HCT116 (cell line): ENCODE measurements around the gene CCL21. TPM values are rescaled to one million over a fixed set of nuclear protein-coding genes. Genes with fewer than 3 reads are reported as not detected.

Source experiments
- ATAC-seq: fragments of 200-7000 bp; cut with Tn5 transposase; 2 replicates; pipeline ENCODE4 v1.9.1; 2020; ENCODE audit warnings: mild to moderate bottlenecking, moderate library complexity
- BruUV-seq: library from RNA; stranded (reverse); fragments of 400-500 nt; replicated peaks from 2 replicates; lab custom pipeline; 2021; lab: Mats Ljungman, UMichigan
- CTCF ChIA-PET: fragments of 300-600 bp; sonication (Branson Sonifier 250); formaldehyde crosslinking; loops from one replicate; lab custom pipeline; 2021; ENCODE audit warnings: antibody characterized with exemption; lab: Charles Lee
- POLR2A ChIA-PET: fragments of 300-600, 350-600 bp; sonication (Branson Sonifier 250); formaldehyde crosslinking; loops from one replicate; lab custom pipeline; 2021; ENCODE audit warnings: antibody characterized with exemption; lab: Charles Lee
- RAD21 ChIA-PET, 2 experiments: fragments of 300-600 bp; sonication (Branson Sonifier 250); formaldehyde crosslinking; loops; one replicate each; lab custom pipeline; 2023; ENCODE audit warnings: low total read pairs in 2 of 2; ENCODE audit not compliant: uncharacterized antibody in 2 of 2, unreplicated experiment in 2 of 2, low non-redundant PET in 1 of 2; lab: Charles Lee
- DNase-seq: peaks from one replicate; pipeline ENCODE4 v3.0.0-alpha.2; 2010; ENCODE audit warnings: low read depth, low spot score
- H2AFZ ChIP-seq: fragments of 200-600 bp; shearing (Covaris generic), sonication (generic); 2 replicates; pipeline ENCODE4 v1.6.1; 2017; ENCODE audit warnings: low read depth, mixed run types, mixed read lengths, antibody characterized with exemption, low read length; ENCODE audit not compliant: poor library complexity, severe bottlenecking
- H3K27ac ChIP-seq: 2 replicates; pipeline ENCODE4 v1.5.1; 2012; ENCODE audit warnings: low read depth, low read length
- H3K27me3 ChIP-seq: fragments of 200-600 bp; sonication (generic); 2 replicates; pipeline ENCODE4 v1.6.1; 2016; ENCODE audit warnings: mixed run types, low read length, mixed read lengths; ENCODE audit not compliant: insufficient read depth
- H3K36me3 ChIP-seq, 2 experiments: fragments of 200-500 bp in 1 of 2; fragments of 200-600 bp in 1 of 2; sonication (Bioruptor generic) in 1 of 2; sonication (generic) in 1 of 2; 2 replicates each; pipeline versions ENCODE4 v1.5.1 to v1.6.1; 2014 to 2016; ENCODE audit warnings: low read length in 2 of 2, inconsistent platforms in 1 of 2, mixed read lengths in 1 of 2, mixed run types in 1 of 2; ENCODE audit not compliant: insufficient read depth in 2 of 2, control insufficient read depth in 1 of 2
- H3K4me1 ChIP-seq, 2 experiments: fragments of 200-600 bp in 1 of 2; sonication (generic) in 1 of 2; 2 replicates each; pipeline versions ENCODE4 v1.5.1 to v1.6.1; 2012 to 2017; ENCODE audit warnings: low read length in 2 of 2, inconsistent platforms in 1 of 2, mild to moderate bottlenecking in 1 of 2, mixed read lengths in 1 of 2, mixed run types in 1 of 2, moderate library complexity in 1 of 2; ENCODE audit not compliant: insufficient read depth in 2 of 2, control insufficient read depth in 1 of 2
- H3K4me2 ChIP-seq: fragments of 200-600 bp; sonication (generic); 2 replicates; pipeline ENCODE4 v1.6.1; 2017; ENCODE audit warnings: mixed run types, low read length, mixed read lengths
- H3K4me3 ChIP-seq, 2 experiments: fragments of 200-600 bp in 1 of 2; sonication (generic) in 1 of 2; replicated peaks in 1 of 2; 2 replicates each; pipeline ENCODE4 v1.5.1; 2011 to 2016; ENCODE audit warnings: low read length in 2 of 2, control low read depth in 1 of 2, low read depth in 1 of 2, mild to moderate bottlenecking in 1 of 2, mixed read lengths in 1 of 2, mixed run types in 1 of 2
- H3K79me2 ChIP-seq: fragments of 200-600 bp; sonication (generic); 2 replicates; pipeline ENCODE4 v1.6.1; 2017; ENCODE audit warnings: mild to moderate bottlenecking, mixed run types, low read length, moderate library complexity, mixed read lengths; ENCODE audit not compliant: insufficient read depth
- H3K9ac ChIP-seq: fragments of 200-600 bp; sonication (generic); 2 replicates; pipeline ENCODE4 v1.6.1; 2016; ENCODE audit warnings: low read length, mixed read lengths
- H3K9me2 ChIP-seq: fragments of 200-600 bp; sonication (generic), shearing (Covaris generic); 2 replicates; pipeline ENCODE4 v1.6.1; 2017; ENCODE audit warnings: mixed run types, mild to moderate bottlenecking, moderate library complexity; ENCODE audit not compliant: insufficient read depth
- H3K9me3 ChIP-seq, 2 experiments: fragments of 200-500 bp in 1 of 2; fragments of 200-600 bp in 1 of 2; sonication (Bioruptor generic) in 1 of 2; sonication (generic) in 1 of 2; 2 replicates each; pipeline ENCODE4 v1.6.1; 2014 to 2017; ENCODE audit warnings: low read length in 2 of 2, mixed read lengths in 2 of 2, inconsistent platforms in 1 of 2, low read depth in 1 of 2, mild to moderate bottlenecking in 1 of 2, mixed run types in 1 of 2, moderate library complexity in 1 of 2; ENCODE audit not compliant: control insufficient read depth in 1 of 2, insufficient read depth in 1 of 2
- H4K20me1 ChIP-seq: fragments of 200-600 bp; sonication (generic), shearing (Covaris generic); 2 replicates; pipeline ENCODE4 v1.6.1; 2017; ENCODE audit warnings: mixed run types, mild to moderate bottlenecking, moderate library complexity; ENCODE audit not compliant: insufficient read depth
- CEBPB ChIP-seq: IDR thresholded peaks from 2 replicates; pipeline ENCODE4 v1.6.1; 2012; ENCODE audit warnings: low read depth
- ELF1 ChIP-seq: IDR thresholded peaks from 2 replicates; pipeline ENCODE4 v1.6.1; 2012; ENCODE audit warnings: low read depth, borderline replicate concordance
- EZH2 ChIP-seq: fragments of 200-600 bp; sonication (generic); IDR thresholded peaks from 2 replicates; pipeline ENCODE4 v1.6.1; 2017; ENCODE audit warnings: antibody characterized with exemption, mixed run types
- EZH2phosphoT487 ChIP-seq: fragments of 200-600 bp; IDR thresholded peaks from 2 replicates; pipeline ENCODE4 v1.6.1; 2018; ENCODE audit warnings: antibody characterized with exemption, borderline replicate concordance
- JUND ChIP-seq: IDR thresholded peaks from 2 replicates; pipeline ENCODE4 v1.6.1; 2012
- POLR2A ChIP-seq: IDR thresholded peaks from 2 replicates; pipeline ENCODE4 v1.7.0; 2011; ENCODE audit warnings: borderline replicate concordance; ENCODE audit not compliant: insufficient read depth, insufficient read length; ENCODE audit errors: extremely low read depth
- RAD21 ChIP-seq: IDR thresholded peaks from 2 replicates; pipeline ENCODE4 v1.6.1; 2012; ENCODE audit warnings: low read depth, mild to moderate bottlenecking
- SIN3A ChIP-seq: IDR thresholded peaks from 2 replicates; pipeline ENCODE4 v1.6.1; 2012; ENCODE audit warnings: low read depth
- TCF7L2 ChIP-seq: IDR thresholded peaks from 2 replicates; pipeline ENCODE4 v1.7.0; 2011; ENCODE audit warnings: borderline replicate concordance, inconsistent platforms; ENCODE audit not compliant: insufficient read depth, insufficient read length; ENCODE audit errors: extremely low read depth
- YY1 ChIP-seq: IDR thresholded peaks from 2 replicates; pipeline ENCODE4 v1.6.1; 2011; ENCODE audit warnings: low read length, low read depth, moderate library complexity, mild to moderate bottlenecking; ENCODE audit not compliant: insufficient replicate concordance; ENCODE audit errors: extremely low read depth
- ZFX ChIP-seq: fragments of 450-650 bp; IDR thresholded peaks from 2 replicates; pipeline ENCODE4 v1.6.1; 2017
- ZNF274 ChIP-seq: fragments of 200-500 bp; sonication (Bioruptor generic); IDR thresholded peaks from 2 replicates; pipeline ENCODE4 v1.6.1; 2014; ENCODE audit warnings: mild to moderate bottlenecking, low read depth, low read length, inconsistent platforms
- intact Hi-C: fragments of 100-400 bp; cut with micrococcal nuclease; formaldehyde crosslinking; loops from 2 replicates; pipeline ENCODE4 v1.10.0; 2022
- total RNA-seq: library from RNA; stranded (reverse); gene quantifications from one replicate; pipeline ENCODE4 v1.2.1, GENCODE V29; 2021; ENCODE audit not compliant: unreplicated experiment
- TF ChIP-seq, protein P1 (sequence below), 3 experiments: fragments of 200-600 bp in 1 of 3; sonication (generic) in 1 of 3; IDR thresholded peaks in 2 of 3; conservative IDR thresholded peaks in 1 of 3; 2 replicates each; pipeline ENCODE4 v1.5.1; 2012 to 2017; ENCODE audit warnings: low read depth in 2 of 3, low read length in 2 of 3, antibody characterized with exemption in 1 of 3, borderline replicate concordance in 1 of 3, control low read depth in 1 of 3, mild to moderate bottlenecking in 1 of 3, mixed read lengths in 1 of 3, mixed run types in 1 of 3, moderate library complexity in 1 of 3; ENCODE audit not compliant: insufficient read depth in 1 of 3
- TF ChIP-seq, protein P2 (sequence below): IDR thresholded peaks from 2 replicates; pipeline ENCODE4 v1.6.1; 2012
- TF ChIP-seq, protein P3 (sequence below): IDR thresholded peaks from 2 replicates; pipeline ENCODE4 v1.6.1; 2012; ENCODE audit warnings: low read depth

The CCL21 gene
- total RNA-seq, 1 experiment from 2014 or later = 0.74 TPM

DNA sequence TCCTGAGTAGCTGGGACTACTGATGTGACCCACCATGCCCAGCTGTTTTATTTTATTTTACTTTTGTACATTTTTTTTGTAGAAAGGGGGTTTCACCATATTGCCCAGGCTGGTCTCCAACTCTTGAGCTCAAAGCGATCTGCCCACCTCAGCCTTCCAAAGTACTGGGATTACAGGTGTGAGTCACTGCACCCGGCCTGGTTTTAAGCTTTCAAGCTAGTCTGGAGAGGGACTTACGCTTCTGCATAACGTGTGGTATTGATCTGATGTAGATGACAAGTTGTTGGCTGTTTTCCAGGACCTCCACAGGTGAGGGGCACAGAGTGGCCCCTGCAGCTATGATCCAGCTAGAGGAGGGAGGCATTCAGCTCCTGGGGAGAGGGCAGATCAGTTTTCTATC is 6.8 kb upstream of the CCL21 start:
- no peak overlapping the region for H3K4me3 ChIP-seq
- no peaks in the 10 kb centered on the region for H3K36me3 ChIP-seq
- H3K9ac ChIP-seq = no peak overlapping the region
- no peak for DNase-seq
- POLR2A ChIA-PET = no interaction called here
- TF ChIP-seq CEBPB (no peak), POLR2A (no peak), YY1 (no peak), TCF7L2 (no peak), ZNF274 (no peak), EZH2 (no peak), EZH2phosphoT487 (no peak), ZFX (no peak), RAD21 (no peak), ELF1 (no peak), JUND (no peak), SIN3A (no peak)
- TF ChIP-seq, protein P1, sequence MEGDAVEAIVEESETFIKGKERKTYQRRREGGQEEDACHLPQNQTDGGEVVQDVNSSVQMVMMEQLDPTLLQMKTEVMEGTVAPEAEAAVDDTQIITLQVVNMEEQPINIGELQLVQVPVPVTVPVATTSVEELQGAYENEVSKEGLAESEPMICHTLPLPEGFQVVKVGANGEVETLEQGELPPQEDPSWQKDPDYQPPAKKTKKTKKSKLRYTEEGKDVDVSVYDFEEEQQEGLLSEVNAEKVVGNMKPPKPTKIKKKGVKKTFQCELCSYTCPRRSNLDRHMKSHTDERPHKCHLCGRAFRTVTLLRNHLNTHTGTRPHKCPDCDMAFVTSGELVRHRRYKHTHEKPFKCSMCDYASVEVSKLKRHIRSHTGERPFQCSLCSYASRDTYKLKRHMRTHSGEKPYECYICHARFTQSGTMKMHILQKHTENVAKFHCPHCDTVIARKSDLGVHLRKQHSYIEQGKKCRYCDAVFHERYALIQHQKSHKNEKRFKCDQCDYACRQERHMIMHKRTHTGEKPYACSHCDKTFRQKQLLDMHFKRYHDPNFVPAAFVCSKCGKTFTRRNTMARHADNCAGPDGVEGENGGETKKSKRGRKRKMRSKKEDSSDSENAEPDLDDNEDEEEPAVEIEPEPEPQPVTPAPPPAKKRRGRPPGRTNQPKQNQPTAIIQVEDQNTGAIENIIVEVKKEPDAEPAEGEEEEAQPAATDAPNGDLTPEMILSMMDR (IDR thresholded peaks at IDR 0.05 in 2 of 3, conservative IDR thresholded peaks at IDR 0.05 in 1 of 3; ENCODE audit: borderline replicate concordance in 1 of 3, insufficient read depth in 1 of 3, low read depth in 2 of 3, low read length in 2 of 3) = no peak
- TF ChIP-seq, protein P2, sequence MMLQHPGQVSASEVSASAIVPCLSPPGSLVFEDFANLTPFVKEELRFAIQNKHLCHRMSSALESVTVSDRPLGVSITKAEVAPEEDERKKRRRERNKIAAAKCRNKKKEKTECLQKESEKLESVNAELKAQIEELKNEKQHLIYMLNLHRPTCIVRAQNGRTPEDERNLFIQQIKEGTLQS = no peak
- TF ChIP-seq, protein P3, sequence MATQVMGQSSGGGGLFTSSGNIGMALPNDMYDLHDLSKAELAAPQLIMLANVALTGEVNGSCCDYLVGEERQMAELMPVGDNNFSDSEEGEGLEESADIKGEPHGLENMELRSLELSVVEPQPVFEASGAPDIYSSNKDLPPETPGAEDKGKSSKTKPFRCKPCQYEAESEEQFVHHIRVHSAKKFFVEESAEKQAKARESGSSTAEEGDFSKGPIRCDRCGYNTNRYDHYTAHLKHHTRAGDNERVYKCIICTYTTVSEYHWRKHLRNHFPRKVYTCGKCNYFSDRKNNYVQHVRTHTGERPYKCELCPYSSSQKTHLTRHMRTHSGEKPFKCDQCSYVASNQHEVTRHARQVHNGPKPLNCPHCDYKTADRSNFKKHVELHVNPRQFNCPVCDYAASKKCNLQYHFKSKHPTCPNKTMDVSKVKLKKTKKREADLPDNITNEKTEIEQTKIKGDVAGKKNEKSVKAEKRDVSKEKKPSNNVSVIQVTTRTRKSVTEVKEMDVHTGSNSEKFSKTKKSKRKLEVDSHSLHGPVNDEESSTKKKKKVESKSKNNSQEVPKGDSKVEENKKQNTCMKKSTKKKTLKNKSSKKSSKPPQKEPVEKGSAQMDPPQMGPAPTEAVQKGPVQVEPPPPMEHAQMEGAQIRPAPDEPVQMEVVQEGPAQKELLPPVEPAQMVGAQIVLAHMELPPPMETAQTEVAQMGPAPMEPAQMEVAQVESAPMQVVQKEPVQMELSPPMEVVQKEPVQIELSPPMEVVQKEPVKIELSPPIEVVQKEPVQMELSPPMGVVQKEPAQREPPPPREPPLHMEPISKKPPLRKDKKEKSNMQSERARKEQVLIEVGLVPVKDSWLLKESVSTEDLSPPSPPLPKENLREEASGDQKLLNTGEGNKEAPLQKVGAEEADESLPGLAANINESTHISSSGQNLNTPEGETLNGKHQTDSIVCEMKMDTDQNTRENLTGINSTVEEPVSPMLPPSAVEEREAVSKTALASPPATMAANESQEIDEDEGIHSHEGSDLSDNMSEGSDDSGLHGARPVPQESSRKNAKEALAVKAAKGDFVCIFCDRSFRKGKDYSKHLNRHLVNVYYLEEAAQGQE = no peak
- H4K20me1 ChIP-seq = no peaks in the 10 kb centered on the region
- RAD21 ChIA-PET = interaction anchor here in 1 of 2 experiments (0.8 kb wide), 1 partner anchor 40 kb away, joined by 3 read pairs; no protein-coding TSS in a partner anchor
- no peaks in the 10 kb centered on the region for H3K4me1 ChIP-seq
- H3K79me2 ChIP-seq = no peaks in the 10 kb centered on the region
- CTCF ChIA-PET = interaction anchor here (2.5 kb wide), 1 partner anchor 14 kb away, joined by 9 read pairs; no protein-coding TSS in a partner anchor
- H3K9me3 ChIP-seq = no peaks in the 10 kb centered on the region
- no peak overlapping the region for H3K4me2 ChIP-seq
- H2AFZ ChIP-seq = no peak overlapping the region
- ATAC-seq = no peak
- intact Hi-C loops = no loop called here
- BruUV-seq = no TSS peak
- peaks cover 23% of the 10 kb centered on the region for H3K27me3 ChIP-seq
- H3K9me2 ChIP-seq = no peaks in the 10 kb centered on the region
- H3K27ac ChIP-seq = no peak overlapping the region
